Panc1 (cell line): ENCODE data around the gene SND1.

Experiments
- CTCF ChIP-seq: fragments of 450-650 bp; IDR thresholded peaks from 2 replicates; pipeline ENCODE4 v1.5.1; 2017; ENCODE audit warnings: mild to moderate bottlenecking
- POLR2AphosphoS5 ChIP-seq: IDR thresholded peaks from 2 replicates; pipeline ENCODE4 v1.6.1; 2012; ENCODE audit warnings: mild to moderate bottlenecking, low read depth, low read length, moderate library complexity
- SIN3A ChIP-seq: IDR thresholded peaks from 2 replicates; pipeline ENCODE4 v1.6.1; 2012; ENCODE audit warnings: low read depth, mild to moderate bottlenecking, low read length, moderate library complexity, borderline replicate concordance; ENCODE audit not compliant: insufficient read depth

DNA sequence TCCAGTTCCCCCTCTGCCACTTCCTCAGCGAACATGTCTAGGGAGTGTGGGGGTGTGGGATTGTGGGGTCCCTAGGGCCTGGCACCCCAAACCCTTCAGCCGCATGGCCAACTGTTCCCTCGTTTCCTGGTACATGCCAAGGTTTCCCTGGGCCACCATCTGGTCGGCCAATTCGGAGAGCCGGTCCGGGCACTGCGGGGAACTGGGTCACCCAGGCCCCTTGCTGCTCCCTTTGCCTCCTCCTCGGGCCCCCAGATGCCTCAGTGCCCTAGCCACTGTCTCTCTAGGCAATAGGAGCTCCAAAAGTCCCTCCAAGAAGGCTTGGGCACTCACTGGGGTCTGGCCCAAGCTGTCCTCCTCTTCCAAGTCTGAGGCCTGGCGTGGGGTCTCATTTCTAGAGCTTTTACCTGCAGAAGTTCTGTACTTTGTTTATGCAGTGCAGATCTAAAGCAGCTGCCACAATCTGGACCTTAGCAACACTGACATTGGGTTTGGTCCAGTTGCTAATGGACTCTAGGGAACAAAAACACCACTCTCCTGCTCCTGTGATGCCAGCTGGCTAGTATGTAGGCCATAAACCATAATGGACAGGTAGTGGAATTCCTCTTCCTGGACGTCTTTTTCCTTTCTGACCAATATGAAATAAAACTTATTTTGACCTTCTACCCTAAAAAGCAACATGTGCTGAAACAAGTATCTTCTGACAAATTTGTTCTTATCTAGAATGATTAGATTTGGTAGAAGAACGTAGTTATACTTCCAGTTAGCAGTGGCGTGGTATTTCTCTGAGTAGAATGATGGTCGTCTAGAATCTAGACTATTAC is 206.3 kb downstream of the SND1 start:
- TF ChIP-seq CTCF (no peak), POLR2AphosphoS5 (no peak), SIN3A (no peak)
